Epithelial cell of proximal tubule (primary cell): ENCODE results near the gene SOX6. TPM values are rescaled to one million over a fixed set of nuclear protein-coding genes. Genes with fewer than 3 reads are reported as not detected.

Experiments used
- DNase-seq: peaks from one replicate; pipeline ENCODE4 v3.0.0-alpha.2; 2011; ENCODE audit warnings: low read depth
- H3K4me3 ChIP-seq: 2 replicates; pipeline ENCODE4 v1.5.1; 2011; ENCODE audit warnings: low read depth, mild to moderate bottlenecking, low read length
- CTCF ChIP-seq: conservative IDR thresholded peaks from 2 replicates; pipeline ENCODE4 v1.5.1; 2012; ENCODE audit warnings: low read depth, mild to moderate bottlenecking, low read length
- total RNA-seq: library from RNA; depleted of rRNA; stranded (reverse); fragments of >200 nt; gene quantifications from 2 replicates; pipeline ENCODE4 v1.2.3, GENCODE V29; 2015

SOX6 gene
- total RNA-seq, 1 donor from 2014 or later: 1.6 TPM

GRCh38 chr11:16356761-16357393 lies 531 bp upstream of the SOX6 start:
- TF ChIP-seq CTCF: no peak
- no peak overlapping the region for H3K4me3 ChIP-seq
- DNase-seq: no peak

GRCh38 chr11:16352707-16353106 lies 3.6 kb downstream of the SOX6 start:
- H3K4me3 ChIP-seq: no peak overlapping the region
- DNase-seq: no peak
- TF ChIP-seq CTCF: no peak

- DNase-seq: no peak
- H3K4me3 ChIP-seq: no peak overlapping the region
- TF ChIP-seq CTCF: no peak
Observed at GRCh38 chr11:16350125-16350524, 6.2 kb downstream of the SOX6 start.

GRCh38 chr11:16347928-16348685 lies 8.2 kb downstream of the SOX6 start:
- DNase-seq: no peak
- no peak overlapping the region for H3K4me3 ChIP-seq
- no peak for TF ChIP-seq CTCF

- no peak for TF ChIP-seq CTCF
- DNase-seq: peak; percentile 55
- H3K4me3 ChIP-seq: no peak overlapping the region
Observed at GRCh38 chr11:16346975-16347374, 9.4 kb downstream of the SOX6 start.

GRCh38 chr11:16341853-16342252 lies 14.5 kb downstream of the SOX6 start:
- H3K4me3 ChIP-seq: no peak overlapping the region
- no peak for DNase-seq
- no peak for TF ChIP-seq CTCF

- DNase-seq: no peak
- no peak for TF ChIP-seq CTCF
- H3K4me3 ChIP-seq: no peak overlapping the region
Observed at GRCh38 chr11:16338393-16338792, 18.0 kb downstream of the SOX6 start.
